ENCODE results near the gene GAK.

The GAK gene

GRCh38 chr4:964346-965025 lies 32.4 kb upstream of the GAK start:
- DNase-seq: no peak

DNA sequence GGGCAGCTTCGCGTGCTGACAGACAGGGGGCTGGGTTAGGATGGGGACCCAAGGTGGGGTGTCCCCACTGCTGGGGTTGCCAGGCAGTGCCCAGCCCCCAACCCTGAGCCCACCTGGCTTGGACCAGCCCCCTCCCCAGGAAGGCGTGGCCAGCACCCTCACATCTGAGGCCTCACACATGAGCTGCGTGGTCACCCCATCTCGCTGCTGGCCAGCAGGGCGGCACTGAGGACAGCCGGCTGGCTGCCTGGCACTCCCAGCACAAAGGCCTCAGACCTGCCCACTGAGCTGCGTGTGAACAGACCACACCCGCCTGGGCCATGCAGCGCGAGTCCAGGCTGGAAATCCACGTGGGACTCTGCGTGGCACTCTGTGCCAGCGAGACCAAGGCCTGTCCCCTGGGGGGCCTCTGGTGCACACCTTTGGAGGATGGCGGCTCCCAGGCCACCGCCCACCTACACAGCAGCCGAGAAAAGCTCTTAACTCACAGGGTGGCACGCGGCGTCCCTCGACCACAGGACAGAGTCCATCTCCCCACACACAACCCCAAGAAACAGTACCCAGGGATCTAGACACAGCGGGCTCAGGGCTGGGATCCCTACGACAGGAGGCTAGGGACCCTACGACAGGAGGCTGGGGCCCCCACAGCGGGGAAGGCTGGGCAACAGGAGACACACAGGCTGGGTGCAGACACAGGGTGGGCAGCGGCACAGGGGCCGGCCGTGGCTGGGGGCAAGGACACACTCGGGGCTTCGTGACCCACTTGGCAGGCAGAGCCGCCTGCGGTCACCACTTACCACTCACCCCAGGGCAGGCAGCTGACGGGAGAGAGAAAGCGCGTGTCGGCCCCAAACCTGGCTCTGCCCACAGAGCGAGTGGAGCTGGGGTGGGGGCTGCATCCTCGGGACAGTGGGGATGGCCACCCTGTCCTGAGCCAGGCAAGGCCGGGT lies 31.4 kb upstream of the GAK start:
- DNase-seq: no peak

DNA sequence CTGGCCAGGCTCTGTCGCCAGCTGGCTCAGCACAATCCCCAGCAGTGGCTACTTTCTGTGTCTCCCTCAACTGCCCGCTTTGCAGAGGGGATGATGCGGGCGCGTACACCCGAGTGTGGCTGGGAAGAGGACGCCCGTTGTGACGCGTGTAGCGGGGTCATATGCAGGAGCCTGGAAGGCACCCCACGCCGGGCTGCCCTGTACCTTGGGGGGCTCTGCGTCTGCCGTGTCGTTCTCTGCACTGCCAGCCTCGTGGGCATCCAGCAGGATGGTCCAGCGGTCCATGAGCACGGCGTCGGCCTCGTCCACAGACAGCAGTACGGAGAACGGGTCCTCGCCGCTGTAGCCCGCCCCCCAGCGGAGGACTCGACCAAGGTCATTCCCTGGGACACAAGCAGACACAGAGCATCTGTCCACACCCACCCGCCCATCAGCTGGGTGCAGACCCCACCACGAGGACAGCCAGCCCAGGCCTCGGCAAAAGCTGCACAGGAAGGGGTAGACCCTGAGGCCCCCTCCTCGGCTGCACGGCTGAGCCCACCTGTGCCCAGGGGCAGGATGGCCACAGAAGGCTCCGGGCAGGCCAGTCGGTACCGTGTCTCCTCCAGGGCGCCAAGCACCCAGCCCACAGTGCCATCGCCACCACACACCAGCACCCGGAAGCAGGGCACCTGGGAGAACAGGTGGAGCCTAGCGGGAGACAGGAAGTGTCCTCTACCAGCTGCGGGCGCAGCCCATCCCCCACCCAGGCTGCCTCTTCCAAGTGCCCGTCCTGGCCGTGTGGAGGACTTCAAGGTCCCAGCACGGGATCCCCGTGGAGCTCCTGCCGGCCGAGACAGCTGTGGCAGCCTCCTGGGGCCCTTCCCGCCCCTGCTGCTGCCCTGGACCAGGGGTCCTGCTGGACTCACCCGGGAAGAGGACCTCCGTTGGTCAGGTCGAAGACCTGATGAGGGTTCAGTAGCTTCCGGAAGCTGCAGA lies 30.4 kb upstream of the GAK start:
- no peak for DNase-seq

DNA sequence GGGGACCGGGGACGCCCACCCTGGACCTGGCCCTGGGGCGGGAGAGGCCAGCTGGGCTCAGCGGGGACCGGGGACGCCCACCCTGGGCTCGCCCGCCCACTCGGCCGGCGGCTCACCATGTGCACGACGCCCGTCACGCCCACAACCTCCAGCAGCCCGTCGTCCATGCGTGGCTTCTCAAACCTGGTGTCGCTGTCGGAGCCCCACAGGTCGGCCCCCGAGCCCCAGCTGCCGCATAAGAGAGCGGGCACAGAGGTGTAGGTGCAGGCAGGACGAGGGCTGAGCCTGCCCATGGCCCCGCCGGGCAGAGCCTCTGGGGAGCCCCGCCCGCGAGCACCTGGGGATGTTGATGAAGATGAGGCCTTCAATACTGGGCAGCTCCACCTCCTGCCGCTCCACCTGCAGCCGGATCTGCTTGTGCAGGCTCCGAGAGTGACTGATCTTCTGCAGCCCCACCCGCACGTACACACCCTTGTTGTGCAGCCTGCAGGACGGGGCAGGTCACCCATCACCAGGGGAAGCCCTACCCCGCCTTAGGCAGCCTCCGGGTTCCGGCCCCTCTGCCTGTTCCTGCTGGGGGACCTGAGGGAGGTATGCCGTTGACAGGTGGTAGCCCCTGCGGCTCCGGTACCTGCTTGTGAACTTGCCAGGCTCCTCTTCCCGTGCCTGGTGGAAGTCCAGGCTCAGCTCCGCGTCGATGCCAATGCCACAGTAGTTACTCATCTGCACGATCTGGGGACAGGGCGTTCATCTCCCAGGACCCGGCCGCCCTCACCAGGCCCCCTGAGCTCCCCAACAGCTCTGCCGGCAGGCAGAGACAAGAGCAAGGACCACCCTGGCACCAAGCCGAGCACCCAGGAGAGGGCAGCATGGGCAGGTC lies 29.5 kb upstream of the GAK start:
- no peak for DNase-seq

DNA sequence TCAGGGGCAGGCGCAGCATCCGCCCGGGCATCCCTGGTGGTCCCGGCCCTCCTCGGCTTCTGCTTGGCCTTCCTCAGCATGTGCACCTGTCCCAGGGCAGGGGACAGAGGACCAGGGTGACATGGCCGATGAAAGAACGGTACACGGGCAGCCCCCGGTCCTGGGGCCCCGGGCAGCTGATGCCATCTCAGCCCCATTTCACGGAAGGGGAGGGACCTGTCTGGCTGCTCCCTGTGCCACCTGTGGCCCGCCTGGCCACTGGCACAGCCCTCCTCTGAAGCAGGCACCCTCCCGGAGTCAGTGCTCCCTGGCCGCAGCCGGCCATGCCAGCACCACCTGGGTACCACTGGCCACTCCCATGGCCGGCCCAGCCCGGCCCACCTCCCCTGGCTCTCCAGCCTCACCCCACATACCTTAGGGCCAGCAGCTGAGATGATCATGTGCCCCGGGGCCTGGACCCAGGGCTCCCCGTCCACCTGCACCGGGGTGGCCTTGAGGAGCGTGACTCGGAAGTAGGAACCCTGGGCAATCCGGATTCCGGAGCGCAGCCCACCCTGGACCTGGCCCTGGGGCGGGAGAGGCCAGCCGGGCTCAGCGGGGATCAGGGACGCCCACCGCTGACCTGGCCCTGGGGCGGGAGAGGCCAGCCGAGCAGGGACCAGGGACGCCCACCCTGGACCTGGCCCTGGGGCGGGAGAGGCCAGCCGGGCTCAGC lies 28.7 kb upstream of the GAK start:
- DNase-seq: no peak

- DNase-seq: no peak
Observed at GRCh38 chr4:960140-960635, 28.1 kb upstream of the GAK start.

DNA sequence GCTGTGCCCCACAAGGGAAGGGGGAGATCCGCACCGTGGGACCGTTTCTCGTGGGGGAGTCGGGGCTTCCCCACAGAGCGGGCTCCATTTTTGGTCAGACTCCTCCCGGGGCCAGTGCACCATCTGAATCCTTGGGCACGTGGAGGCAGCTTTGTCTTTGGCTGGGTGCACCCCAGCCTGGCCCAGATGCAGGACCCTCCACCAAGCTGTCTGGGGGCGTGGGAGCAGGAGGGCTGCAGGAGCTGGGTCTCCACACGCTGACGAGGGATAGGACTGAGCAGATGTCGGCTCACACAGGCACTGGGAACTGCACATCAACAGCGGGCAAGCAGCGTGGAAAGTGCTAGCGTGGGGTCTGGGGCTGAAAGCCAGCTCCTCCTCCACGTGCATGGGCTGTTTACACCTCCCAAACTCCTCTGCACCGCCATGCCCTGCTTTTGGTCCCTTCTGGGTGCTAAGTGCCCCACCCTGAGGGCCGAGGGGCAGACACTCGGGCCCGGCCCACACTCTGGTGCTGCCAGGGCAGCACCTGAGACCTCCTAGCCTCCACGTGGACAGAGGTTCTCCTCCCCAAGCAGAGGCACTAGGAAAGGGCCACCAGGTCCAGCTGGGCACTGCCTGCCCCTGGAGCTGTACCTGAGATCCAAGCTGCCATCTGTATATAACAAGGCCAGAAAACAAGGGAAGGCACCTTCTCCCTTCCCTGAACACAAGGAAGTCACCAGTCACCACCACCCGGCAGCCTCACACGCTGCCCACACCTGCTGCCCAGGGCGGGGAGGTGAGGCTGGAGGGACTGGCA lies 27.4 kb upstream of the GAK start:
- no peak for DNase-seq

DNA sequence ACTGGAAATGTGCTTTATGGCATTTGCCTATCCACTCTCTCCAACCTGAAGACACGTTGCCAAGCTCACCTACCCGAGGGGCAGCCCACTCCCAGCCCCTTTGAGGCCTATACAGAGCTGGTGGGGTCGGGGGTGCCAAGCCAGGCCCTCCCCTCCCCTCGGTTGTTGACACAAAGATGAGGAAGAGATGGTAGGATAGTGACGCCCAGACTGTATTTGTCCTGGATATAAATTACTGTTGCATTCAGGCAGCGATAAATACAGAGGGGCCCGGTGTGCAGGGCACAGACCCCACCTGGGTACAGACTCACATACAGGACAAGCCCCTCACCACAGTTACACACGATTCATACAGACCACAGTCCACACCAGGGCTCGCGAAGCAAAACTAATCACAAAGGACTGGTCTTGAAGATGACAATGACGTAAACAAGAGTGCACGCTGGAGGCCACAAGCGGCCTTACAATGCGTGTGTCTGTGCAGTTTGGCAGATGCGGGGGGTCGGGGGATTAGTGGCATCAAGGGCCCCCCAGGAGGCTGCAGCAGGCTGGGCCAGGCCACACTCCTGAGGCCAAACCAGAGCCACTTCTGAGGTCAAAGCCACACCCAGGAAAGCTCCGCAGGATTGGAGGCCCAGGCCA lies 26.7 kb upstream of the GAK start:
- DNase-seq: no peak

DNA sequence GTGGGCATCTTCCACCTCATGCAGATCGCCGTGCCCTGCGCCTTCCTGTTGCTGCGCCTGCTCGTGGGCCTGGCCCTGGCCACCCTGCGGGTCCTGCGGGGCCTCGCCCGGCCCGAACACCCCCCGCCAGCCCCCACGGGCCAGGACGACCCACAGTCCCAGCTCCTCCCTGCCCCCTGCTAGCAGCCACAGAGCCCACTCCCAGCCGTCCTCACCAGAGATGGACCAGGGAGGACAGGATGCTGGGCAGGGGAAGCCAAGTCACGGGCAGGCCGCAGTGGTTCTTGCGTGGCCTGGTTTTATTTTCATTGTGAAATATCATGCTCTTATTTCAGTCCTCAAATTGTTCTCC lies 26.2 kb upstream of the GAK start:
- no peak for DNase-seq

DNA sequence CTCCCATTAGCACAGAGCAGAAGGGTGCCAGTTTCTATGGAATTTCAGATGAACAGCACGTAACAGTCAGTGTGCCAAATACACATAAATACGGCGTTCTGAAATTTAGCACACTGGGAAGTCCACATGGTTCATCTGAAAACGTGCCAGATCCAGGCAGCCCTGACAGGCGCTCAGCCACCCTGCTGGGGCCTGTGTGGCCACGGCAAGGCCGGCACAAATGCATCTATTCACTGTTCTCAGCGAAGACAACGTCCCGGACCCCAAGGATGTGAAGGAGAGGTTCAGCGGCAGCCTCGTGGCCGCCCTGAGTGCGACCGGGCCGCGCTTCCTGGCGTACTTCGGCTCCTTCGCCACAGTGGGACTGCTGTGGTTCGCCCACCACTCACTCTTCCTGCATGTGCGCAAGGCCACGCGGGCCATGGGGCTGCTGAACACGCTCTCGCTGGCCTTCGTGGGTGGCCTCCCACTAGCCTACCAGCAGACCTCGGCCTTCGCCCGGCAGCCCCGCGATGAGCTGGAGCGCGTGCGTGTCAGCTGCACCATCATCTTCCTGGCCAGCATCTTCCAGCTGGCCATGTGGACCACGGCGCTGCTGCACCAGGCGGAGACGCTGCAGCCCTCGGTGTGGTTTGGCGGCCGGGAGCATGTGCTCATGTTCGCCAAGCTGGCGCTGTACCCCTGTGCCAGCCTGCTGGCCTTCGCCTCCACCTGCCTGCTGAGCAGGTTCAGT lies 25.6 kb upstream of the GAK start:
- no peak for DNase-seq

DNA sequence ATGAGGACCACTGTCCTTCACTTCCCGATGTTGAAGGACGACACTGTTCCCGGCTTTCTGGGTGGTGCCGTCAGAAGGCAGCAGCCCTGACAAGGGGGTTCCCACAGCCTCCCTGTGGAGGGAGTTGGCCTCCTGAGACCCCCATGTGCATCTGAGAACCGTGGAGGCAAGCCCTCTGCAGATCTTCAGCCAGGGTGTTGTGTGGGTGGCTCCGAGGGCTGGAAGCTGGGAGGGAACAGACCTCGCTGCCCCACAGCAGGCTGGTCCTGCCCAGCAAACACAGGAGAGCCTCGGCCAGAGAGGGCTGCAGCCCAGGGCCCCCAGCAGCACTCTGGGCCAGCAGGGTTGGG lies 25.1 kb upstream of the GAK start:
- DNase-seq: no peak

GRCh38 chr4:956531-957230 lies 24.6 kb upstream of the GAK start:
- no peak for DNase-seq

GRCh38 chr4:955931-956381 lies 23.8 kb upstream of the GAK start:
- no peak for DNase-seq

- DNase-seq: no peak
Observed at GRCh38 chr4:955161-955921, 23.2 kb upstream of the GAK start.

DNA sequence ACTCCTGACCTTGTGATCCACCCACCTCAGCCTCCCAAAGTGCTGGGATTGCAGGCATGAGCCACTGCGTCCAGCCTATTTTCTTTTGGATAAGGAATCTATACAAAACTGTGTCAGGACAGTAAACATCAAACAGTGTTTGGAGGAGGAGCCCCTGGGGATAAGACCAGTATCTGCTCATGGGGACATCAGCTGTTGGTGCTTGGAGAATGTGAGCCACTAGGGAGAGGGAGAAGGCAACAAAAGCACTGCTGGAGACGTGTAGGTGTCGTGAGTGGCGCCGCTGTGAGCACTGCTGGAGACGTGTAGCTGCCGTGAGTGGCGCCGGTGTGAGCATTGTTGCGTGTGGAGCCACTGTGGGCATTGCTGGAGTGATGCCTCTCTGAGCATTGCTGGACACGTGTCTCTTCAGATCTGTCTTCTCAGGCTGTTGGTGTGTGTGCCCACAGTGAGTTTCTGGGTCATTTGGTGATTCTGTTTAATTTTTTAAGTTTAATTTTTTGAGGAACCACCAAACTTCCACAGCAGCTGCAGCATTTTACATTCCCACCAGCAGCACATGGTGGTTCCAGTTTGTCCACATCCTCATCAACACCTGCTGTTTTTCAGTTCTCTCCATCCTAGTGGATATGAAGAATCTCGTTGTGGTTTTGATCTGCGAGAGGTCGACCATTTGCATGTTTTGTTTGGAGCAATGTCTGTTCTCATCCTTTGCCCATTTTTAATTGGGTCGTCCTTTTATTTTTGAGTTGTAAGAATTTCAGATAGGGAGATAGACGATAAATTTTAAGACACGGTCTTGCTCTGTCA lies 22.3 kb upstream of the GAK start:
- no peak for DNase-seq

GRCh38 chr4:953574-953915 lies 21.4 kb upstream of the GAK start:
- DNase-seq: no peak

Data from NCI-H446 (cell line).